Measurements from ENCODE around the gene SLC27A4. TPM values are rescaled to one million over a fixed set of nuclear protein-coding genes. Genes with fewer than 3 reads are reported as not detected.
A peak's percentile ranks its signal among the peaks of the same experiment; 100 is the strongest.

SLC27A4 gene
- total RNA-seq, 1 experiment from 2014 or later: 17.0 TPM

DNA sequence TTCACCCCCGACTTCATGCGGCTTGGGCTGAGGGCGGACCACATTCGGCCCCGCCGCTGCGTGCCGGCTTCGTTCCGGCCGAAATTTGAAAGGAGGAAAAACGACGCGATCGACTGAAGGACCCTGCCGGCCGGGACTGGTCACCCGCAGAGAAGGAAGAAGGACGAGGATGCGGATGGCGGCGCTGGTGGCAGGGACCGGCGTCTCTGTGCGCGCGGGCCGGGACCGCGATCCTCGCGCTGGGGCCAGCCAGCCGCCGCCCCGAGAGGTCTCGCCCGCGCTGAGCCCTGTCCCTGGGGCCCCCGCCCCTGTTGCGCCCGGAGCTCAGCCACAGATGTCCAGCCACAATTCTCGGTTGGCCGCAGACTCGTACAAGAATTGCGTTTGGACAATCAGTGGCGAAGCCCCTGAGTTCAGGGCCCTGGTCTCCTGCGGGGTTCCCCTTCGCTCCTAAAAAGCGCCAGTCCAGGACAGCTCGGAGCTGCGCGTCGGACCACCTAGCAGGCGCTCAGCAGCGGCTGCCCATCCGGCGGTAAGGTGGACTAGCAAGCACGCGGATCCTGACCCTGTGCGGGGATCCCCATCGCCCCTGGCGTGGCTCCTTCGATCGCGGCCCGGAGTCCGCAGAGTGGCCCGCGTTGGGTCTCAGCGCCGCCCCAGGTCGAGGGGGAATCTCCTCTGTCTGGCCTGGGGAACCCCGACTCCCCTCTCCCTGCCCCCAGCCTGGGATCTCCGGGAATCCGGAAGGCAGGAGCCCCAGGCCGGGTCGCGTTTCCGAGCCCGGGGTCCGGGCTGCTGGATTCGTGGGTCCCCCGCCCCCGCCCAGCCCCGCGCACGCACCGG is 52.2 kb downstream of the SLC27A4 start:
- Histone ChIP-seq H3K4ac (ENCODE audit: low read depth, low read length) (no peak overlapping the region), H3K27me3 (ENCODE audit: insufficient read depth, low read length) (peaks cover 74% of the 10 kb centered on the region), H3K9me3 (ENCODE audit: control insufficient read depth, low read depth, low read length) (no peaks in the 10 kb centered on the region), H2BK15ac (ENCODE audit: low read depth, low read length) (no peak overlapping the region), H3K18ac (ENCODE audit: insufficient read length, low read depth, low read length) (no peak overlapping the region), H3K56ac (ENCODE audit: insufficient read length, low read depth, low read length) (no peak overlapping the region), H2BK120ac (ENCODE audit: low read depth, low read length, poor library complexity, severe bottlenecking) (no peak overlapping the region), H2AFZ (ENCODE audit: low read length) (no peak overlapping the region), H3K79me1 (ENCODE audit: insufficient read depth, low read depth, low read length, poor library complexity, severe bottlenecking) (no peaks in the 10 kb centered on the region), H3K4me2 (ENCODE audit: insufficient read depth, insufficient read length, low read length) (peak overlapping the region; percentile 57), H4K91ac (ENCODE audit: insufficient read length, low read depth, low read length) (no peak overlapping the region), H3K4me1 (ENCODE audit: insufficient read depth, low read length) (no peaks in the 10 kb centered on the region), H3K23me2 (ENCODE audit: insufficient read length, low read depth, low read length, poor library complexity, severe bottlenecking) (peaks cover 6% of the 10 kb centered on the region), H3K23ac (ENCODE audit: insufficient read length, low read depth, low read length) (no peak overlapping the region), H3T11ph (ENCODE audit: low read length) (no peak overlapping the region), H4K8ac (replicated peaks; ENCODE audit: insufficient read length, low read depth, low read length) (no peak overlapping the region), H2AK5ac (ENCODE audit: insufficient read length, low read length) (no peak overlapping the region), H2BK5ac (ENCODE audit: insufficient read length, low read length) (no peak overlapping the region), H4K5ac (ENCODE audit: insufficient read length, low read depth, low read length) (no peak overlapping the region), H2BK12ac (ENCODE audit: insufficient read length, low read depth, low read length) (no peak overlapping the region), H3K9ac (ENCODE audit: extremely low read depth, insufficient read length, low read length) (no peak overlapping the region), H3K79me2 (ENCODE audit: insufficient read depth, low read length) (no peaks in the 10 kb centered on the region), H3K27ac (ENCODE audit: insufficient read length, low read depth, low read length) (no peak overlapping the region), H3K14ac (ENCODE audit: insufficient read depth, low read length) (peak overlapping the region; percentile 1; the same call in 1 of the 2 replicates), H4K20me1 (ENCODE audit: control insufficient read depth, insufficient read depth, insufficient read length) (no peaks in the 10 kb centered on the region), H2BK20ac (ENCODE audit: low read depth, low read length, poor library complexity, severe bottlenecking) (no peak overlapping the region)
- peaks cover 12 to 25% (median 16%) of the 10 kb centered on the region in 3 experiments for H3K36me3 Mint-ChIP-seq (ENCODE audit: insufficient read depth in 1 of 3, low read depth in 3 of 3)
- H3K9me3 Mint-ChIP-seq: peaks cover 3% of the 10 kb centered on the region in 2 experiments; a peak in 2 of 5 replicates
- no peak overlapping the region for H3K27ac Mint-ChIP-seq
- H3K4me3 Mint-ChIP-seq: peak overlapping the region; percentile 50 to 79
- no peak for DNase-seq
- WGBS (ENCODE audit: extremely low coverage, insufficient read length, low lambda C conversion rate): no CpG with 5 or more reads among the region's 88 CpGs
- H3K27me3 Mint-ChIP-seq (ENCODE audit: low read depth): peaks cover 97% of the 10 kb centered on the region
- H3K4me1 Mint-ChIP-seq: peaks cover 26 to 54% of the 10 kb centered on the region in 2 experiments
- TF ChIP-seq, protein P1, sequence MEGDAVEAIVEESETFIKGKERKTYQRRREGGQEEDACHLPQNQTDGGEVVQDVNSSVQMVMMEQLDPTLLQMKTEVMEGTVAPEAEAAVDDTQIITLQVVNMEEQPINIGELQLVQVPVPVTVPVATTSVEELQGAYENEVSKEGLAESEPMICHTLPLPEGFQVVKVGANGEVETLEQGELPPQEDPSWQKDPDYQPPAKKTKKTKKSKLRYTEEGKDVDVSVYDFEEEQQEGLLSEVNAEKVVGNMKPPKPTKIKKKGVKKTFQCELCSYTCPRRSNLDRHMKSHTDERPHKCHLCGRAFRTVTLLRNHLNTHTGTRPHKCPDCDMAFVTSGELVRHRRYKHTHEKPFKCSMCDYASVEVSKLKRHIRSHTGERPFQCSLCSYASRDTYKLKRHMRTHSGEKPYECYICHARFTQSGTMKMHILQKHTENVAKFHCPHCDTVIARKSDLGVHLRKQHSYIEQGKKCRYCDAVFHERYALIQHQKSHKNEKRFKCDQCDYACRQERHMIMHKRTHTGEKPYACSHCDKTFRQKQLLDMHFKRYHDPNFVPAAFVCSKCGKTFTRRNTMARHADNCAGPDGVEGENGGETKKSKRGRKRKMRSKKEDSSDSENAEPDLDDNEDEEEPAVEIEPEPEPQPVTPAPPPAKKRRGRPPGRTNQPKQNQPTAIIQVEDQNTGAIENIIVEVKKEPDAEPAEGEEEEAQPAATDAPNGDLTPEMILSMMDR (conservative IDR thresholded peaks at IDR 0.05): no peak

Measured in H9 (cell line).